B cell (primary cell): ENCODE results near the gene EDARADD.

Experiments used
- CTCF ChIP-seq: fragments of 200-600 bp; IDR thresholded peaks from one replicate; pipeline ENCODE4 v1.8.0; 2022; ENCODE audit warnings: antibody characterized with exemption, mild to moderate bottlenecking
- EZH2 ChIP-seq: IDR thresholded peaks from 2 replicates; pipeline ENCODE4 v1.6.1; 2012; ENCODE audit warnings: borderline replicate concordance, low read depth, mild to moderate bottlenecking, moderate library complexity, low read length; ENCODE audit not compliant: insufficient read depth, poor library complexity, severe bottlenecking

- no peak for TF ChIP-seq CTCF
- no peak for TF ChIP-seq EZH2
Observed at GRCh38 chr1:236394879-236395229, 768 bp downstream of the EDARADD start.
